Mesendoderm (in vitro differentiated cells): ENCODE measurements around the gene ZBTB39.
"Not testable (repeated sequence)": the region's sequence is repeated elsewhere in the genome, so short reads cannot be mapped to it uniquely, and the experiment has no call there.

Experiments
- DNase-seq: peaks from one replicate; pipeline ENCODE4 v3.0.0; 2013
- H2AK5ac ChIP-seq: 2 replicates; pipeline ENCODE4 v1.6.1; 2013; ENCODE audit warnings: low read length, inconsistent platforms
- H2BK120ac ChIP-seq: 2 replicates; pipeline ENCODE4 v1.6.1; 2013; ENCODE audit warnings: low read depth, mild to moderate bottlenecking, low read length, moderate library complexity, mixed read lengths
- H2BK15ac ChIP-seq: replicated peaks from 2 replicates; pipeline ENCODE4 v1.6.1; 2013; ENCODE audit warnings: low read depth, mild to moderate bottlenecking, moderate library complexity
- H2BK5ac ChIP-seq: 2 replicates; pipeline ENCODE4 v1.6.1; 2013; ENCODE audit warnings: low read length, inconsistent platforms
- H3K18ac ChIP-seq: 2 replicates; pipeline ENCODE4 v1.6.1; 2013; ENCODE audit warnings: mild to moderate bottlenecking, low read length, mixed read lengths
- H3K23ac ChIP-seq: one replicate; pipeline ENCODE4 v1.6.1; 2013; ENCODE audit warnings: low read length
- H3K27ac ChIP-seq: 2 replicates; pipeline ENCODE4 v1.5.1; 2013; ENCODE audit warnings: low read depth, mild to moderate bottlenecking, inconsistent platforms, low read length, moderate library complexity
- H3K27me3 ChIP-seq: 2 replicates; pipeline ENCODE4 v1.6.1; 2013; ENCODE audit warnings: low read length, control low read depth, mild to moderate bottlenecking, inconsistent platforms; ENCODE audit not compliant: insufficient read depth, poor library complexity
- H3K36me3 ChIP-seq: 2 replicates; pipeline ENCODE4 v1.6.1; 2013; ENCODE audit warnings: low read length, inconsistent platforms; ENCODE audit not compliant: control insufficient read depth, insufficient read depth
- H3K4ac ChIP-seq: one replicate; pipeline ENCODE4 v1.6.1; 2013; ENCODE audit warnings: low read depth, mild to moderate bottlenecking, low read length, moderate library complexity
- H3K4me1 ChIP-seq: 2 replicates; pipeline ENCODE4 v1.6.1; 2013; ENCODE audit warnings: low read depth, low read length, inconsistent platforms; ENCODE audit not compliant: control insufficient read depth
- H3K4me2 ChIP-seq: 2 replicates; pipeline ENCODE4 v1.6.1; 2013; ENCODE audit warnings: low read length
- H3K4me3 ChIP-seq: 2 replicates; pipeline ENCODE4 v1.5.1; 2013; ENCODE audit warnings: mild to moderate bottlenecking, low read length
- H3K56ac ChIP-seq: one replicate; pipeline ENCODE4 v1.6.1; 2013; ENCODE audit warnings: low read length
- H3K79me1 ChIP-seq: 2 replicates; pipeline ENCODE4 v1.6.1; 2013; ENCODE audit warnings: low read length, inconsistent platforms
- H3K79me2 ChIP-seq: 2 replicates; pipeline ENCODE4 v1.6.1; 2013; ENCODE audit warnings: mild to moderate bottlenecking, low read length; ENCODE audit not compliant: control insufficient read depth, insufficient read depth
- H3K9ac ChIP-seq: 2 replicates; pipeline ENCODE4 v1.6.1; 2013; ENCODE audit warnings: low read length, inconsistent platforms
- H4K5ac ChIP-seq: one replicate; pipeline ENCODE4 v1.6.1; 2013; ENCODE audit warnings: low read length
- H4K8ac ChIP-seq: one replicate; pipeline ENCODE4 v1.6.1; 2013; ENCODE audit warnings: low read depth, mild to moderate bottlenecking, control low read depth, low read length, moderate library complexity
- WGBS: extraction: QIAGEN DNeasy Blood & Tissue Kit; methylation state at CpG from one replicate; pipeline ENCODE4 v1.1.7; 2013; ENCODE audit warnings: low lambda C conversion rate, missing lambda C conversion rate; ENCODE audit not compliant: insufficient coverage; ENCODE audit errors: extremely low coverage; 5-methylcytosine and 5-hydroxymethylcytosine counted together

Gene ZBTB39

DNA sequence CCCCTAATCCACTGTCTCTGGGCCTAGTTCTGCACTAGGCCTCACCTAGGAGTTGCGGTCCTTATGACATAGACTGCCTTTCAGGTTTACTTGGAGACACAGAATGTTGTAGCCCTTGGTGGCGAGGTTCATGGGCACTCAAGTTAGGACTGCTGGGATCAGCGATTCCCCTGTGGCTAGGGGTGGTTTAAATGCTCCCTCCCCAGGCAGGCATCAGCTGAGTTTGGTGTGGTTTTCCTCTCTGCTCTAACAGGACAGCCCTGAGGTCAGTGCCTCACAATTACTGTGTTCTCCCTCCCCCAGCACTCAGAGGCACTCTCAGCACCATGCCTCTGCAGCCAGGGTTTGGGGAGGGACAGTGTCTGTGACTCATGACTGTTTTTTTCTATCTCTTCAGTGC lies 26.7 kb downstream of the ZBTB39 start:
- Histone ChIP-seq H3K27me3 (no peaks in the 10 kb centered on the region), H3K79me1 (no peaks in the 10 kb centered on the region), H4K8ac (no peak overlapping the region), H2BK5ac (no peak overlapping the region), H4K5ac (no peak overlapping the region), H3K36me3 (no peaks in the 10 kb centered on the region), H3K4me1 (no peaks in the 10 kb centered on the region), H3K79me2 (no peaks in the 10 kb centered on the region), H3K4ac (no peak overlapping the region), H3K56ac (no peak overlapping the region), H2AK5ac (no peak overlapping the region), H3K4me3 (no peak overlapping the region), H3K4me2 (no peak overlapping the region), H3K27ac (no peak overlapping the region), H3K9ac (no peak overlapping the region), H3K23ac (no peak overlapping the region), H2BK120ac (no peak overlapping the region), H3K18ac (no peak overlapping the region), H2BK15ac (no peak overlapping the region)
- DNase-seq: no peak
- no CpG with 5 or more reads among the region's 3 CpGs for WGBS

DNA sequence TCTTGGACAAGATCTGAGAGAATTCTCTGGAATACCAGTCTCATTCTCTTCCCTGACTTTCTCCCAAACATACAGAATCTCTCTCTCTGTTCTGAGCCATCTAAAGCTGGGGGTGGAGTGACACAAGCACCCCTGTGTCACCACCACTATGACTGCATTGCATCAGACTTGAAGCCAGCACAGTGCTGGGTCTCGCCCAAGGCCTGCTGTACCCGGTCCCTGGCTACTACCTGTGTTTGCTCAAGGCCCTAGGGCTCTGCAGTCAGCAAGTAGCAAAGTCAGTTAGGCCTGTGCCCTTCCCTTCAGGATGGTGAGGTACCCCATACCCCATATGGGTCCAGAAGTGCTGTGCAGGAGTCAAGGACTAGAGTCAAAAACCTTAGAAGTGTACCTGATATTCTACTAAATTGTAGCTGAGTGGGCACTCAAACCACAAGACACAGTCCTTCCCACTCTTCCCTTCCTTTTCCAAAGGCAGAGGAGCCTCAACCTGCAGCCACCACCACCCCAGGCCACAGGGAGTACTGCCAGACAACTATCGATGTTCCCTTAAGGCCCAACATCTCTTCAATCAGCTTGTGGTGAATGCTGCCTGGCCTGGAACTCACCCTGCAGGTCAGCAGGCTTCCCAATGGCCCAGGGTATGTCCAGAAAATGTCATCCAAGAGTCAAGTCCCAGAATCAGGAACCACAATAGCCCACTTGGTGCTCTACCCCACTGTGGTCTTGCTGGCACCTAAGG lies 27.8 kb downstream of the ZBTB39 start:
- DNase-seq: no peak
- H3K79me2 ChIP-seq: no peaks in the 10 kb centered on the region
- no peaks in the 10 kb centered on the region for H3K27me3 ChIP-seq
- H3K36me3 ChIP-seq: no peaks in the 10 kb centered on the region
- H3K4me1 ChIP-seq: no peaks in the 10 kb centered on the region
- H3K4me3 ChIP-seq: no peak overlapping the region
- H2AK5ac ChIP-seq: no peak overlapping the region
- no peak overlapping the region for H4K8ac ChIP-seq
- no peak overlapping the region for H3K56ac ChIP-seq
- H3K23ac ChIP-seq: no peak overlapping the region
- no peak overlapping the region for H3K4me2 ChIP-seq
- H3K9ac ChIP-seq: no peak overlapping the region
- no CpG with 5 or more reads among the region's 3 CpGs for WGBS
- H3K18ac ChIP-seq: no peak overlapping the region
- no peaks in the 10 kb centered on the region for H3K79me1 ChIP-seq
- no peak overlapping the region for H2BK120ac ChIP-seq
- no peak overlapping the region for H3K27ac ChIP-seq
- no peak overlapping the region for H2BK5ac ChIP-seq
- no peak overlapping the region for H2BK15ac ChIP-seq
- H3K4ac ChIP-seq: no peak overlapping the region
- H4K5ac ChIP-seq: no peak overlapping the region

DNA sequence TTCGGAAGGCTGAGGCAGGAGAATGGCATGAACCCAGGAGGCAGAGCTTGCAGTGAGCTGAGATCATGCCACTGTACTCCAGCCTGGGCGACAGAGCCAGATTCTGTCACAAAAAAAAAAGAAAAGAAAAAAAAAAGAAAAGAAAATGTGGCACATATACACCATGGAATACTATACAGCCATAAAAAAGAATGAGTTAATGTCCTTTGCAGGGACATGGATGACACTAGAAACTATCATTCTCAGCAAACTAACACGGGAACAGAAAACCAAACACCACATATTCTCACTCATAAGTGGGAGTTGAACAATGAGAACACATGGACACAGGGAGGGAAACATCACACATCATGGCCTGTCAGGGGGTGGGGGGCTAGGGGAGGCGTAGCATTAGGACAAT lies 29.0 kb downstream of the ZBTB39 start:
- not testable (repeated sequence) for H4K5ac ChIP-seq, DNase-seq
- no CpG with 5 or more reads among the region's 4 CpGs for WGBS

DNA sequence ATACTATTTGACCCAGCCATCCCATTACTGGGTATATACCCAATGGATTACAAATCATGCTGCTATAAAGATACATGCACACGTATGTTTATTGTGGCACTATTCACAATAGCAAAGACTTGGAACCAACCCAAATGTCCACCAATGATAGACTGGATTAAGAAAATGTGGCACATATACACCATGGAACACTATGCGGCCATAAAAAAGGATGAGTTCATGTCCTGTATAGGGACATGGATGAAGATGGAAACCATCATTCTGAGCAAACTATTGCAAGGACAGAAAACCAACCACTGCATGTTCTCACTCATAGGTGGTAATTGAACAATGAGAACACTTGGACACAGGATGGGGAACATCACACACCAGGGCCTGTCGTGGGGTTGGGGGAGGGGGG lies 32.1 kb downstream of the ZBTB39 start:
- H4K5ac ChIP-seq, H2BK120ac ChIP-seq, H3K4ac ChIP-seq, H3K56ac ChIP-seq, H3K79me2 ChIP-seq, H3K4me2 ChIP-seq, H2BK5ac ChIP-seq, H2BK15ac ChIP-seq, H3K4me3 ChIP-seq, H4K8ac ChIP-seq, H3K23ac ChIP-seq, H2AK5ac ChIP-seq, H3K27me3 ChIP-seq, DNase-seq, H3K4me1 ChIP-seq, H3K9ac ChIP-seq, H3K36me3 ChIP-seq, H3K18ac ChIP-seq, H3K27ac ChIP-seq, H3K79me1 ChIP-seq: not testable (repeated sequence)
- no CpG with 5 or more reads among the region's 3 CpGs for WGBS

More for the DNA sequence above, 29.0 kb downstream of the ZBTB39 start:
- H2BK5ac ChIP-seq, H3K56ac ChIP-seq, H3K23ac ChIP-seq, H3K4me3 ChIP-seq, H3K9ac ChIP-seq, H3K79me2 ChIP-seq, H3K36me3 ChIP-seq, H3K18ac ChIP-seq, H2BK120ac ChIP-seq, H3K4me2 ChIP-seq, H3K4me1 ChIP-seq, H4K8ac ChIP-seq, H3K27me3 ChIP-seq, H2BK15ac ChIP-seq, H3K27ac ChIP-seq, H3K4ac ChIP-seq, H2AK5ac ChIP-seq, H3K79me1 ChIP-seq: not testable (repeated sequence)

DNA sequence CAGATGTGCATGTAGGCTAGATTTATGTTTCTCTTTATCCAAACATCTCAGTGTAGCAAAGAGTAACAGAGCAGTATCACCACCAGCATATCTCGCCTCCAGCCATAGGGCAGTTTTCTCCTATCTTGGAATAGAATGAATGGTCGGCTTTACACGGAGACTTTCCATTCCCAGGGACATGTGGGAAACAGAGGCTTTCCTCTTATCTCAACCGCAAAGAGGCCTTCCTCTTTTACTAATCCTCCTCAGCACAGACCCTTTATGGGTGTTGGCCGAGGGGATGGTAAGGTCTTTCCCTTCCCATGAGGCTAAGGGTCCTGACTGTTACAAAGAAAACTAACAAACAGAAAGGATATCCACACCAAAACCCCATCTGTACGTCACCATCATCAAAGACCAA lies 37.4 kb downstream of the ZBTB39 start:
- not testable (repeated sequence) for H4K8ac ChIP-seq, H3K79me2 ChIP-seq, DNase-seq, H2BK5ac ChIP-seq, H4K5ac ChIP-seq, H3K9ac ChIP-seq, H2BK15ac ChIP-seq, H3K36me3 ChIP-seq, H3K23ac ChIP-seq, H2AK5ac ChIP-seq, H3K4me1 ChIP-seq, H3K27me3 ChIP-seq, H3K4me3 ChIP-seq, H2BK120ac ChIP-seq, H3K27ac ChIP-seq, H3K56ac ChIP-seq, H3K79me1 ChIP-seq, H3K4me2 ChIP-seq, H3K4ac ChIP-seq, H3K18ac ChIP-seq
- no CpG with 5 or more reads among the region's 6 CpGs for WGBS
